HG02938 (cell line): ENCODE data around the gene LRRC37A3.
"Not testable (repeated sequence)": the region's sequence is repeated elsewhere in the genome, so short reads cannot be mapped to it uniquely, and the experiment has no call there.

Experiments
- ATAC-seq: cut with Tn5 transposase; IDR thresholded peaks from one replicate; pipeline ENCODE4 v1.9.1; 2021; ENCODE audit warnings: mild to moderate bottlenecking, moderate library complexity; ENCODE audit not compliant: unreplicated experiment

Gene LRRC37A3

GRCh38 chr17:64919289-64920025 is at the start of gene LRRC37A3:
Gene LRRC37A3, minus strand, starts transcription at chr17:64919478. Its CDS starts 22,221 bp downstream, at chr17:64897257.
- peak; percentile 91 for ATAC-seq

GRCh38 chr17:64965873-64966287 is 46.6 kb upstream of the LRRC37A3 start:
- peak; percentile 78 for ATAC-seq

GRCh38 chr17:64965256-64965872 is 46.1 kb upstream of the LRRC37A3 start:
- ATAC-seq: not testable (repeated sequence)

GRCh38 chr17:64964796-64965195 is 45.5 kb upstream of the LRRC37A3 start:
- ATAC-seq: no peak

- not testable (repeated sequence) for ATAC-seq
Observed at GRCh38 chr17:64963814-64964213, 44.5 kb upstream of the LRRC37A3 start.

GRCh38 chr17:64961563-64962378 is 42.5 kb upstream of the LRRC37A3 start:
- peak; percentile 38 for ATAC-seq

GRCh38 chr17:64951877-64952276 is 32.6 kb upstream of the LRRC37A3 start:
- no peak for ATAC-seq

GRCh38 chr17:64950871-64951270 is 31.6 kb upstream of the LRRC37A3 start:
- ATAC-seq: no peak

- ATAC-seq: no peak
Observed at GRCh38 chr17:64947152-64947551, 27.9 kb upstream of the LRRC37A3 start.

- no peak for ATAC-seq
Observed at GRCh38 chr17:64941761-64942160, 22.5 kb upstream of the LRRC37A3 start.

GRCh38 chr17:64941045-64941444 is 21.8 kb upstream of the LRRC37A3 start:
- ATAC-seq: no peak

GRCh38 chr17:64940055-64940454 is 20.8 kb upstream of the LRRC37A3 start:
- ATAC-seq: no peak

- ATAC-seq: no peak
Observed at GRCh38 chr17:64938925-64939474, 19.7 kb upstream of the LRRC37A3 start.

GRCh38 chr17:64938290-64938689 is 19.0 kb upstream of the LRRC37A3 start:
- ATAC-seq: no peak

GRCh38 chr17:64936117-64936516 is 16.8 kb upstream of the LRRC37A3 start:
- no peak for ATAC-seq

GRCh38 chr17:64934284-64934778 is 15.1 kb upstream of the LRRC37A3 start:
- not testable (repeated sequence) for ATAC-seq

GRCh38 chr17:64932850-64933249 is 13.6 kb upstream of the LRRC37A3 start:
- not testable (repeated sequence) for ATAC-seq

GRCh38 chr17:64930374-64930773 is 11.1 kb upstream of the LRRC37A3 start:
- not testable (repeated sequence) for ATAC-seq

GRCh38 chr17:64929419-64930209 is 10.3 kb upstream of the LRRC37A3 start:
- ATAC-seq: not testable (repeated sequence)

- not testable (repeated sequence) for ATAC-seq
Observed at GRCh38 chr17:64928701-64929100, 9.4 kb upstream of the LRRC37A3 start.
